Prostate gland (tissue), 2 donors: ENCODE measurements around the gene ADAM15.

ENCODE experiments used
- POLR2A ChIP-seq: fragments of 450-650 bp; IDR thresholded peaks from one replicate; pipeline ENCODE4 v1.6.1; 2016; ENCODE audit warnings: antibody characterized with exemption, mild to moderate bottlenecking
- POLR2AphosphoS5 ChIP-seq: sonication (generic); formaldehyde crosslinking; IDR thresholded peaks from one replicate; pipeline ENCODE4 v1.6.1; 2017; ENCODE audit warnings: antibody characterized with exemption
- TF ChIP-seq, protein P1 (sequence below), 4 experiments: fragments of 200-600 bp in 2 of 4; fragments of 450-650 bp in 2 of 4; sonication (generic) in 2 of 4; IDR thresholded peaks; 1 replicate in 3 of 4; 2 replicates in 1 of 4; pipeline ENCODE4 v1.5.1; 2016 to 2019; ENCODE audit warnings: antibody characterized with exemption in 4 of 4, mild to moderate bottlenecking in 2 of 4, moderate library complexity in 2 of 4

GRCh38 chr1:155044812-155045657 is 6.1 kb upstream of the ADAM15 start:
- TF ChIP-seq POLR2A: no peak
- TF ChIP-seq, protein P1, sequence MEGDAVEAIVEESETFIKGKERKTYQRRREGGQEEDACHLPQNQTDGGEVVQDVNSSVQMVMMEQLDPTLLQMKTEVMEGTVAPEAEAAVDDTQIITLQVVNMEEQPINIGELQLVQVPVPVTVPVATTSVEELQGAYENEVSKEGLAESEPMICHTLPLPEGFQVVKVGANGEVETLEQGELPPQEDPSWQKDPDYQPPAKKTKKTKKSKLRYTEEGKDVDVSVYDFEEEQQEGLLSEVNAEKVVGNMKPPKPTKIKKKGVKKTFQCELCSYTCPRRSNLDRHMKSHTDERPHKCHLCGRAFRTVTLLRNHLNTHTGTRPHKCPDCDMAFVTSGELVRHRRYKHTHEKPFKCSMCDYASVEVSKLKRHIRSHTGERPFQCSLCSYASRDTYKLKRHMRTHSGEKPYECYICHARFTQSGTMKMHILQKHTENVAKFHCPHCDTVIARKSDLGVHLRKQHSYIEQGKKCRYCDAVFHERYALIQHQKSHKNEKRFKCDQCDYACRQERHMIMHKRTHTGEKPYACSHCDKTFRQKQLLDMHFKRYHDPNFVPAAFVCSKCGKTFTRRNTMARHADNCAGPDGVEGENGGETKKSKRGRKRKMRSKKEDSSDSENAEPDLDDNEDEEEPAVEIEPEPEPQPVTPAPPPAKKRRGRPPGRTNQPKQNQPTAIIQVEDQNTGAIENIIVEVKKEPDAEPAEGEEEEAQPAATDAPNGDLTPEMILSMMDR (IDR thresholded peaks at IDR 0.05): peak; percentile 21 to 80 (median 64)
- peak; percentile 65 for TF ChIP-seq POLR2AphosphoS5
